NCI-H2227 (cell line): ENCODE measurements around the gene ATP6V0E2.
A peak's percentile ranks its signal among the peaks of the same experiment; 100 is the strongest.
"Not testable (repeated sequence)": the region's sequence is repeated elsewhere in the genome, so short reads cannot be mapped to it uniquely, and the experiment has no call there.

Source experiments
- DNase-seq: peaks from one replicate; lab custom pipeline; 2025; ENCODE audit not compliant: unreplicated experiment; lab: John Stamatoyannopoulos, UW

The ATP6V0E2 gene

GRCh38 chr7:149873074-149873969 lies at the start of gene ATP6V0E2:
Gene ATP6V0E2 (plus strand): TSS chr7:149873969. CDS start chr7:149874066, 97 bp downstream.
- DNase-seq: peak; percentile 98

GRCh38 chr7:149824301-149824741 lies 49.4 kb upstream of the ATP6V0E2 start:
- DNase-seq: no peak

GRCh38 chr7:149824748-149825566 lies 48.8 kb upstream of the ATP6V0E2 start:
- DNase-seq: no peak

- DNase-seq: no peak
These were observed 48.0 kb upstream of the ATP6V0E2 start for GRCh38 chr7:149825567-149826343.

- no peak for DNase-seq
These were observed 47.3 kb upstream of the ATP6V0E2 start for GRCh38 chr7:149826344-149827088.

GRCh38 chr7:149827089-149827981 lies 46.4 kb upstream of the ATP6V0E2 start:
- no peak for DNase-seq

- DNase-seq: no peak
These were observed 45.1 kb upstream of the ATP6V0E2 start for GRCh38 chr7:149828357-149829309.

- DNase-seq: not testable (repeated sequence)
These were observed 43.2 kb upstream of the ATP6V0E2 start for GRCh38 chr7:149830527-149830926.

- no peak for DNase-seq
These were observed 42.6 kb upstream of the ATP6V0E2 start for GRCh38 chr7:149830997-149831740.

- no peak for DNase-seq
These were observed 42.0 kb upstream of the ATP6V0E2 start for GRCh38 chr7:149831741-149832219.

GRCh38 chr7:149832332-149833041 lies 41.3 kb upstream of the ATP6V0E2 start:
- DNase-seq: no peak

GRCh38 chr7:149833495-149834130 lies 40.2 kb upstream of the ATP6V0E2 start:
- no peak for DNase-seq

- no peak for DNase-seq
These were observed 39.2 kb upstream of the ATP6V0E2 start for GRCh38 chr7:149834601-149835000.

- no peak for DNase-seq
These were observed 37.3 kb upstream of the ATP6V0E2 start for GRCh38 chr7:149836434-149836833.

- no peak for DNase-seq
These were observed 36.1 kb upstream of the ATP6V0E2 start for GRCh38 chr7:149837564-149838223.
